ENCODE measurements around the gene PKIG.

- no peak for TF ChIP-seq CBX3 (IDR thresholded peaks at IDR 0.05; ENCODE audit: borderline replicate concordance in 1 of 2, low read length in 2 of 2)
- TF ChIP-seq CTCF (IDR thresholded peaks at IDR 0.05 in 2 of 3, conservative IDR thresholded peaks at IDR 0.05 in 1 of 3; ENCODE audit: insufficient read depth in 2 of 3, low read depth in 1 of 3, low read length in 3 of 3) = no peak
- TF ChIP-seq TSHZ1 (CRISPR knock-in tag; IDR thresholded peaks at IDR 0.05) = no peak
Observed at GRCh38 chr20:44619294-44619693, 36.9 kb downstream of the PKIG start.

All from K562 (cell line).